Loucy (cell line): ENCODE measurements around the gene NOC2L.

ENCODE experiments used
- H2AFZ ChIP-seq: fragments of 200-600 bp; sonication (generic); 2 replicates; pipeline ENCODE4 v1.6.0; 2016; ENCODE audit warnings: antibody characterized with exemption, mild to moderate bottlenecking, low read length, moderate library complexity
- H3F3A ChIP-seq: fragments of 200-600 bp; 2 replicates; pipeline ENCODE4 v1.6.0; 2016; ENCODE audit warnings: antibody characterized with exemption, low read depth, mild to moderate bottlenecking
- H3K27me3 ChIP-seq: fragments of 200-600 bp; sonication (generic); 2 replicates; pipeline ENCODE4 v1.6.1; 2014; ENCODE audit warnings: low read length, mild to moderate bottlenecking; ENCODE audit not compliant: insufficient read depth, poor library complexity, severe bottlenecking
- H3K36me3 ChIP-seq: fragments of 200-600 bp; sonication (generic); 2 replicates; pipeline ENCODE4 v1.6.1; 2016; ENCODE audit warnings: low read length; ENCODE audit not compliant: insufficient read depth
- H3K4me1 ChIP-seq: fragments of 200-600 bp; sonication (generic); 2 replicates; pipeline ENCODE4 v1.5.1; 2014; ENCODE audit warnings: low read length, mild to moderate bottlenecking; ENCODE audit not compliant: insufficient read depth, poor library complexity, severe bottlenecking
- H3K4me2 ChIP-seq: fragments of 200-600 bp; sonication (generic); 2 replicates; pipeline ENCODE4 v1.6.0; 2014; ENCODE audit warnings: antibody characterized with exemption, low read length, low read depth, mild to moderate bottlenecking; ENCODE audit not compliant: poor library complexity, severe bottlenecking
- H3K4me3 ChIP-seq: fragments of 200-600 bp; sonication (generic); 2 replicates; pipeline ENCODE4 v1.5.1; 2014; ENCODE audit warnings: low read length, mild to moderate bottlenecking, mixed read lengths; ENCODE audit not compliant: poor library complexity, severe bottlenecking
- H3K79me2 ChIP-seq: fragments of 200-600 bp; sonication (generic); 2 replicates; pipeline ENCODE4 v1.6.1; 2014; ENCODE audit warnings: low read length; ENCODE audit not compliant: insufficient read depth
- H3K9ac ChIP-seq: fragments of 200-600 bp; sonication (generic); 2 replicates; pipeline ENCODE4 v1.6.0; 2014; ENCODE audit warnings: mild to moderate bottlenecking, low read depth, low read length, moderate library complexity; ENCODE audit not compliant: poor library complexity, severe bottlenecking
- H3K9me2 ChIP-seq: fragments of 200-600 bp; sonication (generic); replicated peaks from 2 replicates; pipeline ENCODE4 v1.6.1; 2016; ENCODE audit warnings: low read depth, low read length, mixed read lengths
- H3K9me3 ChIP-seq: fragments of 200-600 bp; sonication (generic); 2 replicates; pipeline ENCODE4 v1.6.1; 2014; ENCODE audit warnings: mild to moderate bottlenecking, antibody characterized with exemption, low read length, low read depth; ENCODE audit not compliant: insufficient read depth
- H4K20me1 ChIP-seq: fragments of 200-600 bp; sonication (generic); 2 replicates; pipeline ENCODE4 v1.6.0; 2014; ENCODE audit warnings: antibody characterized with exemption, low read length, mild to moderate bottlenecking; ENCODE audit not compliant: insufficient read depth, poor library complexity, severe bottlenecking
- EZH2phosphoT487 ChIP-seq: fragments of 200-600 bp; IDR thresholded peaks from 2 replicates; pipeline ENCODE4 v1.6.1; 2018; ENCODE audit warnings: antibody characterized with exemption, mild to moderate bottlenecking, moderate library complexity, borderline replicate concordance
- TF ChIP-seq, protein P1 (sequence below): fragments of 200-600 bp; sonication (generic); conservative IDR thresholded peaks from 2 replicates; pipeline ENCODE4 v1.5.1; 2014; ENCODE audit warnings: mild to moderate bottlenecking, antibody characterized with exemption, low read length

The NOC2L gene

GRCh38 chr1:982765-983436 is 23.8 kb upstream of the NOC2L start:
- Histone ChIP-seq H3K27me3 (no peaks in the 10 kb centered on the region), H3K36me3 (no peaks in the 10 kb centered on the region), H2AFZ (no peak overlapping the region), H3K9ac (no peak overlapping the region), H3K4me1 (no peaks in the 10 kb centered on the region), H3F3A (no peaks in the 10 kb centered on the region), H3K79me2 (no peaks in the 10 kb centered on the region), H3K4me2 (no peak overlapping the region), H4K20me1 (no peaks in the 10 kb centered on the region), H3K9me2 (no peaks in the 10 kb centered on the region), H3K4me3 (no peak overlapping the region), H3K9me3 (no peaks in the 10 kb centered on the region)
- no peak for TF ChIP-seq EZH2phosphoT487
- TF ChIP-seq, protein P1, sequence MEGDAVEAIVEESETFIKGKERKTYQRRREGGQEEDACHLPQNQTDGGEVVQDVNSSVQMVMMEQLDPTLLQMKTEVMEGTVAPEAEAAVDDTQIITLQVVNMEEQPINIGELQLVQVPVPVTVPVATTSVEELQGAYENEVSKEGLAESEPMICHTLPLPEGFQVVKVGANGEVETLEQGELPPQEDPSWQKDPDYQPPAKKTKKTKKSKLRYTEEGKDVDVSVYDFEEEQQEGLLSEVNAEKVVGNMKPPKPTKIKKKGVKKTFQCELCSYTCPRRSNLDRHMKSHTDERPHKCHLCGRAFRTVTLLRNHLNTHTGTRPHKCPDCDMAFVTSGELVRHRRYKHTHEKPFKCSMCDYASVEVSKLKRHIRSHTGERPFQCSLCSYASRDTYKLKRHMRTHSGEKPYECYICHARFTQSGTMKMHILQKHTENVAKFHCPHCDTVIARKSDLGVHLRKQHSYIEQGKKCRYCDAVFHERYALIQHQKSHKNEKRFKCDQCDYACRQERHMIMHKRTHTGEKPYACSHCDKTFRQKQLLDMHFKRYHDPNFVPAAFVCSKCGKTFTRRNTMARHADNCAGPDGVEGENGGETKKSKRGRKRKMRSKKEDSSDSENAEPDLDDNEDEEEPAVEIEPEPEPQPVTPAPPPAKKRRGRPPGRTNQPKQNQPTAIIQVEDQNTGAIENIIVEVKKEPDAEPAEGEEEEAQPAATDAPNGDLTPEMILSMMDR: no peak

DNA sequence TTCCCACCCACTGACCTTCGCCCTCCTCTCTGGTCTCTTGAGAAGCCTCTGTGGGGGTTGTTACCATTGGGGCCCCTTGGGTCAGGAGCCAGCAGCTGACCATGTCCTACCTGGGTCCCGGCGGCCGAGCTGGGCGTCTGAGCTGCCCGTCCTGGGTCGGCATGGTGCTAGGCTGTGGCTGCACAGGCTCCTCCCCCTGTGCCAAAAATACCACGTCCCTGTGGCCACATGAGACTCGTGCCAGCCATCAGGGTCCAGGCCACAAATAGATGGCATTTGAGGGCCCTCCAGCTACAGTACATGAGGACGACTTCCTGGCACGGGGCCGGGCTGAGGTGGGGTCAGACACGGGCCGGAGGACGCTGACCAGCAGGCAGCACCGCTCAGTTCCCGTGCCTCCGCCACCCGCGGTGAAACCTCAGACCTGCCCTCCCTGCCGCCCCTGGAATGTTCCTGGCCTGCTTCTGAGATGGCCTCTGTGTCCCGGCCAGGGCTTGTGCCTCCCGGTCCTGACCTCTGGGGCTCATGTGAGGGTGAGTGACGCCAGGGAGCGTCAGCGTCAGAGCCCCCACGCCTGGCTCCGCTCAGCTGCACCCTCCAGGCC is 23.0 kb upstream of the NOC2L start, which contains the start of gene PERM1:
TSS of gene PERM1 (minus strand) at position 139 of the 604 bp plus-strand sequence. CDS start 1,064 bp downstream, outside the sequence.
- H3K4me2 ChIP-seq: no peak within 1 kb of the TSS
- H4K20me1 ChIP-seq: no peaks in the 10 kb centered on the region
- H3K27me3 ChIP-seq: no peaks in the 10 kb centered on the region
- H3K9me2 ChIP-seq: no peaks in the 10 kb centered on the region
- no peaks in the 10 kb centered on the region for H3K9me3 ChIP-seq
- H3F3A ChIP-seq: no peaks in the 10 kb centered on the region
- H3K4me1 ChIP-seq: no peaks in the 10 kb centered on the region
- no peak within 1 kb of the TSS for H2AFZ ChIP-seq
- H3K79me2 ChIP-seq: no peaks in the 10 kb centered on the region
- H3K36me3 ChIP-seq: no peaks in the 10 kb centered on the region
- H3K9ac ChIP-seq: no peak within 1 kb of the TSS
- no peak within 1 kb of the TSS for H3K4me3 ChIP-seq
- TF ChIP-seq, protein P1: no peak
- TF ChIP-seq EZH2phosphoT487: no peak

GRCh38 chr1:981491-981954 is 22.5 kb upstream of the NOC2L start:
- Histone ChIP-seq H3K79me2 (no peaks in the 10 kb centered on the region), H2AFZ (no peak overlapping the region), H3K27me3 (no peaks in the 10 kb centered on the region), H3K9me2 (no peaks in the 10 kb centered on the region), H4K20me1 (no peaks in the 10 kb centered on the region), H3F3A (no peaks in the 10 kb centered on the region), H3K9ac (no peak overlapping the region), H3K4me2 (no peak overlapping the region), H3K36me3 (no peaks in the 10 kb centered on the region), H3K4me3 (no peak overlapping the region), H3K9me3 (no peaks in the 10 kb centered on the region), H3K4me1 (no peaks in the 10 kb centered on the region)
- TF ChIP-seq, protein P1: no peak
- no peak for TF ChIP-seq EZH2phosphoT487
